Kidney epithelial cell (primary cell): ENCODE data around the gene CSE1L. TPM values are rescaled to one million over a fixed set of nuclear protein-coding genes. Genes with fewer than 3 reads are reported as not detected.
"Not testable (repeated sequence)": the region's sequence is repeated elsewhere in the genome, so short reads cannot be mapped to it uniquely, and the experiment has no call there.

Experiments used
- DNase-seq: peaks from one replicate; pipeline ENCODE4 v3.0.0-alpha.2; 2010; ENCODE audit warnings: low read depth
- H3K27me3 ChIP-seq: 2 replicates; pipeline ENCODE4 v1.6.0; 2011; ENCODE audit warnings: low read length; ENCODE audit not compliant: control insufficient read depth, insufficient read depth
- H3K36me3 ChIP-seq: 2 replicates; pipeline ENCODE4 v1.5.1; 2011; ENCODE audit warnings: low read length; ENCODE audit not compliant: control insufficient read depth, insufficient read depth
- H3K4me3 ChIP-seq: 2 replicates; pipeline ENCODE4 v1.5.1; 2011; ENCODE audit warnings: low read depth, mild to moderate bottlenecking, control low read depth, low read length
- CTCF ChIP-seq: IDR thresholded peaks from 2 replicates; pipeline ENCODE4 v1.5.1; 2011; ENCODE audit warnings: mild to moderate bottlenecking, moderate library complexity, low read length, control low read depth, inconsistent platforms; ENCODE audit not compliant: insufficient read depth, poor library complexity, severe bottlenecking
- total RNA-seq: library from RNA; depleted of rRNA; stranded (reverse); fragments of >200 nt; gene quantifications from 2 replicates; pipeline ENCODE4 v1.2.3, GENCODE V29; 2015

The CSE1L gene
- total RNA-seq, 1 donor from 2014 or later: 66.5 TPM

GRCh38 chr20:49123982-49124381, 77.9 kb downstream of the CSE1L start:
- peaks cover 5% of the 10 kb centered on the region for H3K36me3 ChIP-seq
- DNase-seq: no peak
- no peak overlapping the region for H3K4me3 ChIP-seq
- no peaks in the 10 kb centered on the region for H3K27me3 ChIP-seq
- TF ChIP-seq CTCF: no peak

- no peaks in the 10 kb centered on the region for H3K27me3 ChIP-seq
- H3K36me3 ChIP-seq: peaks cover 5% of the 10 kb centered on the region
- no peak overlapping the region for H3K4me3 ChIP-seq
- peak; percentile 28 for DNase-seq
- peak; percentile 44 for TF ChIP-seq CTCF
These were observed 86.9 kb downstream of the CSE1L start for GRCh38 chr20:49132995-49133478.

GRCh38 chr20:49133571-49133970, 87.5 kb downstream of the CSE1L start:
- Histone ChIP-seq H3K27me3 (no peaks in the 10 kb centered on the region), H3K36me3 (peaks cover 5% of the 10 kb centered on the region), H3K4me3 (no peak overlapping the region)
- no peak for DNase-seq
- no peak for TF ChIP-seq CTCF

- not testable (repeated sequence) for H3K4me3 ChIP-seq, H3K36me3 ChIP-seq, H3K27me3 ChIP-seq, DNase-seq
These were observed 88.7 kb downstream of the CSE1L start for GRCh38 chr20:49134797-49135196.

GRCh38 chr20:49136817-49137571, 90.9 kb downstream of the CSE1L start:
- peaks cover 5% of the 10 kb centered on the region for H3K36me3 ChIP-seq
- no peak overlapping the region for H3K4me3 ChIP-seq
- DNase-seq: no peak
- H3K27me3 ChIP-seq: no peaks in the 10 kb centered on the region
- TF ChIP-seq CTCF: no peak

GRCh38 chr20:49138431-49138830, 92.3 kb downstream of the CSE1L start:
- Histone ChIP-seq H3K27me3 (no peaks in the 10 kb centered on the region), H3K36me3 (peaks cover under 1% of the 10 kb centered on the region), H3K4me3 (no peak overlapping the region)
- no peak for DNase-seq
- no peak for TF ChIP-seq CTCF
